CD4-positive, alpha-beta T cell treated with Interleukin-4 for 4 hours (primary cell): ENCODE results near the gene GRIK4.
A peak's percentile ranks its signal among the peaks of the same experiment; 100 is the strongest.

Experiments used
- DNase-seq: peaks from one replicate; pipeline ENCODE4 v3.0.0-alpha.2; 2020

The GRIK4 gene

GRCh38 chr11:120894202-120894985 lies 382.8 kb downstream of the GRIK4 start:
- no peak for DNase-seq

- DNase-seq: no peak
Measured at GRCh38 chr11:120896687-120897086, 385.1 kb downstream of the GRIK4 start.

- DNase-seq: no peak
Measured at GRCh38 chr11:120898568-120898967, 387.0 kb downstream of the GRIK4 start.

DNA sequence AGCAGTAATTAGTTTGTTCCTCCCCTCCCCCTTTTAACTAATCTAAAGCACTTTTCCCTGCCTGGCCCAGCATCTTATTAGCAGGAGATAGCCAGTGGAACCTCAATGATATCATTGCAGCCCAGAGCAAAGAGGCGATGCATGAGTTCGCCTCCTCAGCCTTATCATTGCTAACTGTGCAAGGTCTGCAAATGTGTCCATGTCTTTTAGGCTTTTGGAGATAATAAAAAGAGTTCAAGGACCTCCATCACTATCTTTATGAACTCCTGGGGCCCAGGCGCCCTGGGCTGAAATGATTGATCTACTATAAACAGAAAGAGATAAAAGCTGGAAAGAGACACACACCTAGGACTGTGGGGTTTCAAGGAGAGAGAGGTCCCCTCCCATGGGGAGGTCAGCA lies 388.2 kb downstream of the GRIK4 start:
- no peak for DNase-seq

DNA sequence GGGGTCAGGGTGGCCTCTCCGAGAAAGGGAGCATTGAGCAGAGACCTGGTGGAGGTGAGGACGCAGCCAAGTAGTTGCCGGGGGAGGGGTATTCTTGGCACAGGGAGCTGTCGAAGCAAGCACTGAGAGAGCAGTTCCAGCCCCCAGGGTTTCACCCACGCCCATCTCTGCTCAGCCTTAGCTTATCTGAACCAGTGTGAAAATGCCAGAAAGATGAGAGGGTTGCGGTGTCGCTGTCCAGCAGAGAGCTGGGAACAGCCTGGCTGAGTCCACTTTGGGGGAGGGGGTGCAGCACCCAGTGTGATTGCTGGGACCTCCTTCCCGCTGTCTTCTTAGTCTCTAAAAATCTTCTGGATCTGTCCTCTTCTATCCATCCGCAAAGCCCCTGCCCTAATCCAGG lies 389.1 kb downstream of the GRIK4 start:
- no peak for DNase-seq

DNA sequence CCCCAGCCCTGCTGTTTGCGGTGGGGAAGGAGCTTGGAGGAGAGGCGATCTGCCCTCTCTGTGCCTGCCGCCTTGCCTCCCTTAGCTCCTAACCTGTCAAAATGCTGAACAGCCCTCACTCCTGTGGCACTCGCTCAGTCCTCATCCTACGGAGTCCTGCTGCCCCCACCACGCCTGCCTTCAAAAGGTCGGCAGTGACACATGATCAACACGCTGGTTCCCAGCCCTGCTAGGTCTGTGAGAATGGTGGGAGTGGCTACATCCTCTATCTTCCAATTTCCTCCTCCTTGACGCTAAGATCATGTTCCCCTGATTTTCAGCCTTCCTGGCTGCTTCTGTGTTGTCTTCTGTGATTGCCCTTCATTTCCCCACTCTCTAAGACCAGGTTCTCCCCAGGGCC lies 392.1 kb downstream of the GRIK4 start:
- no peak for DNase-seq

DNA sequence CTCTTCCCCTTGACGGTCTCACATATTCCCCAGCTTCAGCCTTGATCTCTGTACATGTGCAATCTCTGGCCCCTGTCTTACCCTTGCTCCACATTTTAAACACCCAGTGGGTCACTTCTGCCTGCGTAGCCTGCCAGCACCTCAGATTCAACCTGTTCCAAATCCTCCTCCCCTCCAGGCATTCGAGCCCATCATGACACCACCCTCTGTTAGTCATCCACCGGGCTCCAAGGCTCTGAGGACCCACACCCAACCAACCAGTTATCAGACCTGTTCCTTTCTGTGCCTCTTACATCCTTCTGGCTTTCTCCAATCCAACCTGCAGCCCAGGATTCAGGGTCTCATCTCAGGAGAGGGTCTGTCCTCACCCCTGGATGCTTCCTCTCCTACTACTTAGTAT lies 392.6 kb downstream of the GRIK4 start:
- no peak for DNase-seq

DNA sequence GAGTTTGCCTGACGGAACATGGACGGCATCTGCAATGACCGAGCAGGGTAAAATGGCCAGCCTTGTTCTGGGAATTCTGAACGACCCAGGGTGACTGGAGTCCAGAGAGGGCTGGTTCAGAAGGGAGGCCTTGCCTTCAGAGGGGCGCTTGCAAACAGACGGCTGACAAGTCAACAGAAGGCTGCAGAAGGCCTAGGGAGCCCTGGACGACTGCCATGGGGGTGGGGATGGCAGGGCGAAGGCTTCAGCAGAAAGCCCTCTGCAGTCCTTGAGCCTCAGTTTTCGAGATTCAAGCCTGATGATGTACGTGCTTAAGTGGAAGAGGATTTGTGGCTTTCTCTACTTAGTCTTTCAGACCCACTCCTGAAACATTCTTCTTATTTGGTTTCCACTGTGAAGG lies 395.2 kb downstream of the GRIK4 start:
- no peak for DNase-seq

DNA sequence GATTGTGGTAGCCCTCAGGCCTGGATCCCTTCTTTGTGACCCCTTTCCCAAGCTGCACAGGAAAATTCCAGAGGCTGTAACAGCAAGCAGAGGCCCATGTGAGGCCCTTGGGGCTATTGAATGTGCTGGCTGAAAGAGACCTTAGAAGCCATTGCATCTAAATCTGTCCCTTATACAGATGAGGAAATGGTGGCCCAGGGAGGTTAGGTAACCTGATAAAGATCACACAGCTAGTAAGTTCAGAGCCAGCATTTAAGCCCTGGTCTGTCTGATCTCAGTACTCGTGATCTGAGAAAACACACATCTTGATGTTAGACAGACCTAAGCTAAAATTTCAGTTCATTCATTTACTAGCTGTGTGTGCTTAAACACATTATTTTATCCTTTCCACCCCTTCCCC lies 396.4 kb downstream of the GRIK4 start:
- no peak for DNase-seq

GRCh38 chr11:120908461-120909181 lies 397.1 kb downstream of the GRIK4 start:
- peak; percentile 3 for DNase-seq

- no peak for DNase-seq
Measured at GRCh38 chr11:120909676-120910416, 398.3 kb downstream of the GRIK4 start.

- DNase-seq: no peak
Measured at GRCh38 chr11:120911943-120912342, 400.4 kb downstream of the GRIK4 start.

- DNase-seq: no peak
Measured at GRCh38 chr11:120912504-120912903, 401.0 kb downstream of the GRIK4 start.

DNA sequence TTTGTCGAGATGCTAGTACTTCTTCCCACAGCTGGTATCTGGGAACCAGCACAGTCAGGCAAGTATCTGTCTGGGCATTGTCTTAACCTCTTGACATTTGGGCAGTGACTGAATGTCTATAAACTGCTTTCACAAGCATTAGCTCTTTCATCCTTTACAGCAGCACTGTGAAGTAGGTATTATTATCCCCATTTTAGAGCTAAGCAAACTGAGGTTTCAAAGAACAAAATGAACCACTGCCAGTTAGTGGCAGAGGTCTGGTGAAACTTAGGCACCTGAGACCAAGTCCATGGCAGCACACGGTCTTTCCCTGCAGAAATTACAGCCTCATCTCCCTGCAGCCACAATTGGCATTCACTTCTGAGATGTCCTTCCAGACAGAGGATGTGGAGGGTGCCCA lies 401.4 kb downstream of the GRIK4 start:
- DNase-seq: no peak

DNA sequence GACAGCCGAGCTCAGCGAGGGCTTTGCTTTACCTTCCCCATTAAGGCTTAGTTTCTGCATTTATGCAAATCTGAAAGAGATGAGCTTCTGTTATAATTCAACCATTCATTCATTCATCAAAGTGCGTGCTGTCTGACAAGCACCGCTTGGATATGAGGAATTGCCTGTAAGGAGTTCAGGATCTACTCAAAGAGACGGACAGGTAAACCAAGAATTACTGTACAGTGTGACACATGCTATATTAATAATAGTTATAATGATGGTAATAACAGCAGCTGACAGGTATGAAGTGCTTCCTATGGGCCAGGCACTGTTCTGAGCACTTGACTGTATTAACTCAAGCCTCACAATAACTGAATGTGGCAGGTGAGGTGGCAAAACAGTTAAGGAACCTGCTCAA lies 402.5 kb downstream of the GRIK4 start:
- no peak for DNase-seq

GRCh38 chr11:120914601-120915000 lies 403.1 kb downstream of the GRIK4 start:
- no peak for DNase-seq

DNA sequence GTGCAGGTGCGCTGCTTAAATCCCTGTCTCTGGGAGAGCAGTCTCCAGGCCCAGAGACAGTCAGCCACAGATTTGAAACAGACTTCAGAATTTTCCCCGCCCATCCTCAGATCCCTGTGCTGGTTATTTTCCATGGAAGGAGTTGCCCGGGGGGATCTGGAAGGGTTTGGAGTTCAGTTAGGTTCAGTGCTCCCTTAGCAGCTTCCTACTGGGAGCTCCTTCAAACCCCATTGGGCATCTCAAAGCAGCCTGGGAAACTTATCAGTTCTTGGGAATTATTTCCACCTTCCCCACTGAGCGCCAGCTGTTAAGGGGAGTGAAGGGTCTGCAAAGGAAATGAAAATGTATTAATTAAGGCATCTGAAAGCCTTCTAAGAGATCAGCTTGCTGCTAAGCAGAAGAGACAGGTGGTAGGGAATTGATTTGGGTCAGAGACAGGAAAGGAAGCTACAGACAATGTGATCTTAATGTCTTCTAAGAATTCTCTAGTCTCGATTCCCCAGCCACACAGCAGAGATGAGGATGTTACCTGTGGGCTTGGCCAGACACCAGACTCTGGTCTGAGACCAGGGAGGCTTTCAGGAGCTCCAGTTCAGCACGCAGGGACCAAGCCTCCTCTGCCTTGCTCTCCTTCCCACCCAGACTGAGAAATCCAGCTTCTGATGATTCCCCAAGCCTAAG lies 406.2 kb downstream of the GRIK4 start:
- no peak for DNase-seq

GRCh38 chr11:120918257-120918656 lies 406.7 kb downstream of the GRIK4 start:
- no peak for DNase-seq

- no peak for DNase-seq
Measured at GRCh38 chr11:120919045-120919444, 407.5 kb downstream of the GRIK4 start.

- DNase-seq: no peak
Measured at GRCh38 chr11:120919566-120919965, 408.0 kb downstream of the GRIK4 start.

- no peak for DNase-seq
Measured at GRCh38 chr11:120923866-120924508, 412.4 kb downstream of the GRIK4 start.

GRCh38 chr11:120925944-120926343 lies 414.4 kb downstream of the GRIK4 start:
- DNase-seq: no peak

DNA sequence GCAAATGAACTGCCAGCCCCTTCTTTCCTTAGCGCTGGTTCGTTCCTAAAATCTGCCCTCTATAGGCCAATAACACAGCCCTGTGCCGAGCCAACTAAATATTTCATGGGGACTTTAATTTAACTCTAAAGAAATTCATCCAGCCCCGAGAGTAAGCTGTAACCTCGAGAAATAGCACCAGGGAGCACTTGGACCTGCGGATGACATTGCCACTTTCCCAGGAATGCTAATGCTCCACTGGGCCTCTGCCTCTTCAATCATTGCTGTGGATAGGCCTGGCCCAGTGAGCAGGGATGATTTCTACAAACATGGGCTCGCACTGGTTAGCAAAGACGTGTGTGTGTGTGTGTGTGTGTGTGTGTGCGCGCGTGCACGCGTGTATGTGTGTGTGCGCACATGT lies 417.1 kb downstream of the GRIK4 start:
- no peak for DNase-seq
